Measurements from ENCODE around the gene TEDC2. TPM values are rescaled to one million over a fixed set of nuclear protein-coding genes. Genes with fewer than 3 reads are reported as not detected.

The TEDC2 gene
- total RNA-seq, 1 donor from 2014 or later, result 29.1 TPM

DNA sequence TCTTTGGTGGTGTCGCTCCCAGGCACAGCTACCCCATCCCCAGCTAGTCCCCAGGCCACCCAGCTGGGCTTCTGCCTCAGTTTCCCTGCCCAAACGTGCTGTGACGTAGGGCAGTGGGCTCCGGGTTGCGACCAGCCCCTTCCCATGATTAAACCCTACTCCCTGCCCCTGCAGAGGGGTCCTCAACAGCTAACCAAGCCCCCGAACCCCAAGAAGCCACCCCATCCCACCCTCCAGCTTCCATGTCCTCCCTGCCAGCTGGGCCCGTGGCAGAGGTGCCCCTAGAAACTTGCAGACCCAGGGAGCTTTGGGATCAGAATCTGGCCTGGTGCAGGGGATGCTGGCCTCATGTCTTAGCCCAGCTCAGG, 10.3 kb downstream of the TEDC2 start:
- TF ChIP-seq EZH2 (IDR thresholded peaks at IDR 0.05) (no peak), EZH2phosphoT487 (IDR thresholded peaks at IDR 0.05) (no peak)
- TF ChIP-seq, protein P1, sequence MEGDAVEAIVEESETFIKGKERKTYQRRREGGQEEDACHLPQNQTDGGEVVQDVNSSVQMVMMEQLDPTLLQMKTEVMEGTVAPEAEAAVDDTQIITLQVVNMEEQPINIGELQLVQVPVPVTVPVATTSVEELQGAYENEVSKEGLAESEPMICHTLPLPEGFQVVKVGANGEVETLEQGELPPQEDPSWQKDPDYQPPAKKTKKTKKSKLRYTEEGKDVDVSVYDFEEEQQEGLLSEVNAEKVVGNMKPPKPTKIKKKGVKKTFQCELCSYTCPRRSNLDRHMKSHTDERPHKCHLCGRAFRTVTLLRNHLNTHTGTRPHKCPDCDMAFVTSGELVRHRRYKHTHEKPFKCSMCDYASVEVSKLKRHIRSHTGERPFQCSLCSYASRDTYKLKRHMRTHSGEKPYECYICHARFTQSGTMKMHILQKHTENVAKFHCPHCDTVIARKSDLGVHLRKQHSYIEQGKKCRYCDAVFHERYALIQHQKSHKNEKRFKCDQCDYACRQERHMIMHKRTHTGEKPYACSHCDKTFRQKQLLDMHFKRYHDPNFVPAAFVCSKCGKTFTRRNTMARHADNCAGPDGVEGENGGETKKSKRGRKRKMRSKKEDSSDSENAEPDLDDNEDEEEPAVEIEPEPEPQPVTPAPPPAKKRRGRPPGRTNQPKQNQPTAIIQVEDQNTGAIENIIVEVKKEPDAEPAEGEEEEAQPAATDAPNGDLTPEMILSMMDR (IDR thresholded peaks at IDR 0.05), result no peak
- H3K4me3 Mint-ChIP-seq, result peak overlapping the region; percentile 48
- H3K4me1 ChIP-seq, result peaks cover 40% of the 10 kb centered on the region
- H2AFZ ChIP-seq (replicated peaks), result no peak overlapping the region
- H3K4me2 ChIP-seq, result peak overlapping the region; percentile 89
- H3K36me3 Mint-ChIP-seq, result no peaks in the 10 kb centered on the region
- peaks cover 21% of the 10 kb centered on the region for H3K4me1 Mint-ChIP-seq
- DNase-seq (ENCODE audit: low spot score), result no peak
- H3K9me3 Mint-ChIP-seq, result no peaks in the 10 kb centered on the region
- no peak overlapping the region for H3K4me3 ChIP-seq
- no peaks in the 10 kb centered on the region for H3K36me3 ChIP-seq
- H3K9ac ChIP-seq, result no peak overlapping the region
- H3K79me2 ChIP-seq (ENCODE audit: low read depth), result no peaks in the 10 kb centered on the region
- H4K20me1 ChIP-seq (ENCODE audit: low read depth), result peaks cover 20% of the 10 kb centered on the region
- H3K27me3 Mint-ChIP-seq (ENCODE audit: insufficient read depth, low read depth), result peaks cover 16% of the 10 kb centered on the region
- H3K9me3 ChIP-seq (ENCODE audit: low read depth), result no peaks in the 10 kb centered on the region
- H3K27ac Mint-ChIP-seq, result no peak overlapping the region
- no peak overlapping the region for H3K27ac ChIP-seq
- H3F3A ChIP-seq (ENCODE audit: low read depth), result peaks cover 71% of the 10 kb centered on the region
- peaks cover 40% of the 10 kb centered on the region for H3K27me3 ChIP-seq

DNA sequence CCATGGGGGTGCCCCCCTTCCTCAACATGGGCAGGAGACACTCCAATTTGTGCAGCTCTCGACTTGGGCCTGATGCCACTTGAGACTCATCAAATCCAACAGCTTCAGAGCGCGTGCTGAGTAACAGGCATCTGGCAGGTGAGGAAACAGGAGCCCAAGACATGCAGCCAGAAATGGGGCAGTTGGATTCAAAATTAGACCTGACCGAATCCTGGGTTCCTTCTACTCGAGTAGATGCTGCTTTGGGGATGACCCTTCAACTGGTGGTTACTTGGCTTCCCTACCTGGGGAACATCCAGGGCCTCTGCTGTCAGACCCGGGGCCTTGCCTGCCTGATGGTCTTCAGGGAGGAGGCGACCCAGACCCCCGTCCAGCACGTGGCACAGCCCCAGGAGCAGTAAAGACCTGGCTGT, 10.7 kb downstream of the TEDC2 start:
- Mint-ChIP-seq H3K4me3 (peak overlapping the region; percentile 48), H3K27ac (no peak overlapping the region), H3K4me1 (peaks cover 21% of the 10 kb centered on the region), H3K36me3 (no peaks in the 10 kb centered on the region), H3K9me3 (no peaks in the 10 kb centered on the region), H3K27me3 (ENCODE audit: insufficient read depth, low read depth) (peaks cover 16% of the 10 kb centered on the region)
- H3F3A ChIP-seq (ENCODE audit: low read depth), result peaks cover 67% of the 10 kb centered on the region
- DNase-seq (ENCODE audit: low spot score), result no peak
- H4K20me1 ChIP-seq (ENCODE audit: low read depth), result peaks cover 23% of the 10 kb centered on the region
- H3K9me3 ChIP-seq (ENCODE audit: low read depth), result no peaks in the 10 kb centered on the region
- H3K27me3 ChIP-seq, result peaks cover 44% of the 10 kb centered on the region
- H3K36me3 ChIP-seq, result no peaks in the 10 kb centered on the region
- no peak overlapping the region for H3K9ac ChIP-seq
- TF ChIP-seq EZH2 (IDR thresholded peaks at IDR 0.05), result no peak
- TF ChIP-seq, protein P1 (IDR thresholded peaks at IDR 0.05), result no peak
- H3K4me1 ChIP-seq, result peaks cover 40% of the 10 kb centered on the region
- no peak overlapping the region for H3K27ac ChIP-seq
- peak overlapping the region; percentile 89 for H3K4me2 ChIP-seq
- H3K79me2 ChIP-seq (ENCODE audit: low read depth), result no peaks in the 10 kb centered on the region
- H3K4me3 ChIP-seq, result peak overlapping the region; percentile 48
- H2AFZ ChIP-seq (replicated peaks), result no peak overlapping the region

DNA sequence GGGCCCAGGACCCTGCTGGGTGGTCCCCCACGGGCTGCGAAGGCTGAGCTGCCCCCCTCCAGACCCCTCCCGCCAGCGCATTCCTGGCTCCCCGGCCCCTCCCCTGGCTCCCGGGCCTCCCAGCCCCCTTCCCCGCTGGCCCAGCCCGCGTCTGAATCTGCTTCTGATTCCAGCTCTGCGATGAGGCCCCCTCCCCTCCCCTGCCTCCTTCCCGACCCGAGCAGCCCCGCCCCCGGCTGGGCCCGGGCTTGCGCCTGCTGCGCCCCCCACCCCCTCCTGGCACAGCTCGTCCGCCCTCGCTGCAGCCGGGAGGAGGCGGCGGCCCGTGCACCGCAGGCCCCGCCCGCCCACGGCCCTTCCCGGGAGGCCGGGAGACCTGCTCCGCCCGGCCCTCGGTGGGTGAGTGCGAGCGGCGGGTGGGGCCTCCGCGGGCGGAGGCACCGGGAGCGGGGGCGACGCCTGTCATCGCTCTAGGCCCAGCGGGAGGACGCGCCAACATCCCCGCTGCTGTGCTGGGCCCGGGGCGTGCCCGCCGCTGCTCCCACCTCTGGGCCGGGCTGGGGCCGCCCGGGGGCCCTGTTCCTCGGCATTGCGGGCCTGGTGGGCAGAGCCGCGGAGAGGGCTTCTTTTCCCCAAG, 11.2 kb downstream of the TEDC2 start, which contains the start of gene NTN3:
Gene NTN3, plus strand, starts transcription at position 282 of the 637 bp plus-strand sequence. CDS start 405 bp downstream, outside the sequence.
- H3K27me3 ChIP-seq, result peaks cover 49% of the 10 kb centered on the region

More for the DNA sequence above, 11.2 kb downstream of the TEDC2 start, which contains the start of gene NTN3:
- TF ChIP-seq, protein P1 (IDR thresholded peaks at IDR 0.05), result no peak
- no peak for TF ChIP-seq EZH2phosphoT487 (IDR thresholded peaks at IDR 0.05)
- no peaks in the 10 kb centered on the region for H3K36me3 Mint-ChIP-seq
- peak within 1 kb of the TSS; percentile 48 for H3K4me3 ChIP-seq
- H3K27me3 Mint-ChIP-seq (ENCODE audit: insufficient read depth, low read depth), result peaks cover 16% of the 10 kb centered on the region
- no peak within 1 kb of the TSS for H3K9ac ChIP-seq
- peaks cover under 1% of the 10 kb centered on the region for H3K79me2 ChIP-seq (ENCODE audit: low read depth)
- H3K27ac ChIP-seq, result no peak within 1 kb of the TSS
- H3K36me3 ChIP-seq, result no peaks in the 10 kb centered on the region
- H2AFZ ChIP-seq (replicated peaks), result no peak within 1 kb of the TSS
- H3K4me1 Mint-ChIP-seq, result peaks cover 24% of the 10 kb centered on the region
- peaks cover 46% of the 10 kb centered on the region for H3K4me1 ChIP-seq
- H3K9me3 ChIP-seq (ENCODE audit: low read depth), result no peaks in the 10 kb centered on the region
- no peak within 1 kb of the TSS for H3K27ac Mint-ChIP-seq
- peak; percentile 88 for DNase-seq (ENCODE audit: low spot score)
- H3F3A ChIP-seq (ENCODE audit: low read depth), result peaks cover 62% of the 10 kb centered on the region
- H4K20me1 ChIP-seq (ENCODE audit: low read depth), result peaks cover 28% of the 10 kb centered on the region
- peak within 1 kb of the TSS; percentile 48 for H3K4me3 Mint-ChIP-seq
- no peaks in the 10 kb centered on the region for H3K9me3 Mint-ChIP-seq
- H3K4me2 ChIP-seq, result peak within 1 kb of the TSS; percentile 89

Data from neural progenitor cell (in vitro differentiated cells).